H1 (cell line): ENCODE data around the gene TMPRSS2.

Experiments used
- BRCA1 ChIP-seq: IDR thresholded peaks from 2 replicates; pipeline ENCODE4 v1.6.1; 2012; ENCODE audit warnings: low read depth, low read length, improper control_type of control experiment
- EZH2 ChIP-seq: fragments of 200-600 bp; sonication (generic); IDR thresholded peaks from 2 replicates; pipeline ENCODE4 v1.7.1; 2012; ENCODE audit warnings: low read depth, mild to moderate bottlenecking, moderate library complexity, low read length, inconsistent platforms; ENCODE audit not compliant: severe bottlenecking
- POLR2A ChIP-seq, 2 experiments: IDR thresholded peaks; 1 replicate in 1 of 2; 2 replicates in 1 of 2; pipeline ENCODE4 v1.6.1; 2011; ENCODE audit warnings: low read depth in 2 of 2, low read length in 2 of 2, mild to moderate bottlenecking in 2 of 2; ENCODE audit errors: control extremely low read depth in 1 of 2
- TBP ChIP-seq: IDR thresholded peaks from 2 replicates; pipeline ENCODE4 v1.6.1; 2011; ENCODE audit warnings: low read depth, low read length, improper control_type of control experiment
- TEAD4 ChIP-seq: IDR thresholded peaks from 2 replicates; pipeline ENCODE4 v1.6.1; 2012; ENCODE audit warnings: low read depth, low read length, inconsistent platforms, mixed read lengths
- ZNF274 ChIP-seq: IDR thresholded peaks from 2 replicates; pipeline ENCODE4 v1.7.0; 2012; ENCODE audit warnings: low read length, borderline replicate concordance; ENCODE audit errors: extremely low read depth
- TF ChIP-seq, protein P1 (sequence below): IDR thresholded peaks from 2 replicates; pipeline ENCODE4 v1.6.1; 2012; ENCODE audit warnings: inconsistent platforms
- TF ChIP-seq, protein P2 (sequence below), 3 experiments: IDR thresholded peaks; 1 replicate in 2 of 3; 2 replicates in 1 of 3; pipeline versions ENCODE4 v1.5.1 to v1.6.1; 2011; ENCODE audit warnings: low read length in 3 of 3, mild to moderate bottlenecking in 3 of 3, inconsistent platforms in 2 of 3, low read depth in 1 of 3, moderate library complexity in 1 of 3; ENCODE audit not compliant: insufficient read depth in 1 of 3; ENCODE audit errors: control extremely low read depth in 1 of 3
- TF ChIP-seq, protein P3 (sequence below): IDR thresholded peaks from 2 replicates; pipeline ENCODE4 v1.6.1; 2011; ENCODE audit warnings: low read length, improper control_type of control experiment

DNA sequence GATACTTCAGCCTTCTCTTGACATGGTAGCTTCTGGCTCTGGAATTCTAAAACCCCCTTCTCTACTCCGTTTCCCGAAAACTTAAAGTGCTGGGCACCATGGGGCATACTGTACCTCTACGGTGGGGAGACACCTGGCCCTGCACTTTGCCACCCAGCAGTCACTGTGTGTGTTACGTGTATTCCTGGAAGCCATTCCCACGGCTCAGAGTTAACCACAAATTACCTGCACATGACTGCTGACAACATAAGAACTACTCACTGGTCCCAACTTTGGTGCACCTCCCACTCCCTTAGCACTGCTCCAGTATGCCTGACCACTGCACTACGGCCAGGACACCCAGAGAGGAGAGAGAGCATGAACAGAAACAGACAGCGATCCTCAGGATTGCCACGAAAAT, 29.4 kb upstream of the TMPRSS2 start:
- TF ChIP-seq ZNF274 (no peak), TBP (no peak), BRCA1 (no peak), EZH2 (no peak), POLR2A (IDR thresholded peaks at IDR 0.05; ENCODE audit: control extremely low read depth in 1 of 2, low read depth in 2 of 2, low read length in 2 of 2) (no peak), TEAD4 (no peak)
- TF ChIP-seq, protein P1, sequence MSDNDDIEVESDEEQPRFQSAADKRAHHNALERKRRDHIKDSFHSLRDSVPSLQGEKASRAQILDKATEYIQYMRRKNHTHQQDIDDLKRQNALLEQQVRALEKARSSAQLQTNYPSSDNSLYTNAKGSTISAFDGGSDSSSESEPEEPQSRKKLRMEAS, result no peak
- TF ChIP-seq, protein P2, sequence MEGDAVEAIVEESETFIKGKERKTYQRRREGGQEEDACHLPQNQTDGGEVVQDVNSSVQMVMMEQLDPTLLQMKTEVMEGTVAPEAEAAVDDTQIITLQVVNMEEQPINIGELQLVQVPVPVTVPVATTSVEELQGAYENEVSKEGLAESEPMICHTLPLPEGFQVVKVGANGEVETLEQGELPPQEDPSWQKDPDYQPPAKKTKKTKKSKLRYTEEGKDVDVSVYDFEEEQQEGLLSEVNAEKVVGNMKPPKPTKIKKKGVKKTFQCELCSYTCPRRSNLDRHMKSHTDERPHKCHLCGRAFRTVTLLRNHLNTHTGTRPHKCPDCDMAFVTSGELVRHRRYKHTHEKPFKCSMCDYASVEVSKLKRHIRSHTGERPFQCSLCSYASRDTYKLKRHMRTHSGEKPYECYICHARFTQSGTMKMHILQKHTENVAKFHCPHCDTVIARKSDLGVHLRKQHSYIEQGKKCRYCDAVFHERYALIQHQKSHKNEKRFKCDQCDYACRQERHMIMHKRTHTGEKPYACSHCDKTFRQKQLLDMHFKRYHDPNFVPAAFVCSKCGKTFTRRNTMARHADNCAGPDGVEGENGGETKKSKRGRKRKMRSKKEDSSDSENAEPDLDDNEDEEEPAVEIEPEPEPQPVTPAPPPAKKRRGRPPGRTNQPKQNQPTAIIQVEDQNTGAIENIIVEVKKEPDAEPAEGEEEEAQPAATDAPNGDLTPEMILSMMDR (IDR thresholded peaks at IDR 0.05; ENCODE audit: control extremely low read depth in 1 of 3, insufficient read depth in 1 of 3, low read depth in 1 of 3, low read length in 3 of 3), result no peak
- TF ChIP-seq, protein P3, sequence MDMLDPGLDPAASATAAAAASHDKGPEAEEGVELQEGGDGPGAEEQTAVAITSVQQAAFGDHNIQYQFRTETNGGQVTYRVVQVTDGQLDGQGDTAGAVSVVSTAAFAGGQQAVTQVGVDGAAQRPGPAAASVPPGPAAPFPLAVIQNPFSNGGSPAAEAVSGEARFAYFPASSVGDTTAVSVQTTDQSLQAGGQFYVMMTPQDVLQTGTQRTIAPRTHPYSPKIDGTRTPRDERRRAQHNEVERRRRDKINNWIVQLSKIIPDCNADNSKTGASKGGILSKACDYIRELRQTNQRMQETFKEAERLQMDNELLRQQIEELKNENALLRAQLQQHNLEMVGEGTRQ, result no peak
